GM19238 (cell line): ENCODE results near the gene LIN37.

Experiments used
- DNase-seq: peaks from one replicate; pipeline ENCODE4 v3.0.0; 2011; ENCODE audit warnings: low spot score; ENCODE audit not compliant: insufficient read length

The LIN37 gene

DNA sequence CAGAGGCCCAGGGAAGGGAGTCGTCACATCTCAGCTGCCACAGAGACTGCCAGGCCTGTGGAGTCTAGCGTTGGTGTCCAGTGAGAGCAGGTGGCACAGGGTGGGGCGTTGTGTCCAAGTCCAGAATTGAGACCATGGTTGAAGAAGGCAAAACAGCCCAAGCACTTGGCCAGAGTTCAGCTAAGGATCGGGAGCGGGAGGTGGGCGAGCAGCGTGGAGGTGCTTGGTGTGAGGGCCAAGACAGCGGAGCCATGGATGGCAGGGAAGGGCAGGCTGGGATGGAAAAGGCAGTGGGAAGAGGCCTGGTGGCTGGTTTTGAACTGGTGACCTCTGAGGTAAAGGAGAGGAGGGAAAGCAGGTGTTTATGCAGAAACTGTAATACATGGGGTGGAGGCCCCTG lies 14.1 kb upstream of the LIN37 start:
- no peak for DNase-seq

DNA sequence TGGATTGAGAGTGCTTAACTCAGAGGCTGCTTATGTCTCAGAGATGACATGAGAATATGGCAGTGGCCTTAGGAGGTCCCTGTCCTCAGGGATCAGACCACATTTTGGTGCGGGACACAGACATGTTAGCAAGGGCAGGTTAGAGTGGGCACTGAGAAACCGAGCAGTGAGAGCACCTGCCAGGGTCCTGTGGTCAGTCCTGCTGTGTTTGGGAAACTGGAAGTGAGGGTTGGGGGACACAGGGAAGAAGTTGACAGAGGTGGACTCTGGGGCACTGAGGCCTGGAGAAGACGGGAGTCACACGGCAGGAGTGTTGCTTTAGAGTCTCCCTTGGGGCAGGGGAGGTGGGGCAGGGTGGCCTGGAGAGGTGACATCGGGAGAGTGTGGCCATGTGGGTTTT lies 13.5 kb upstream of the LIN37 start:
- DNase-seq: no peak

DNA sequence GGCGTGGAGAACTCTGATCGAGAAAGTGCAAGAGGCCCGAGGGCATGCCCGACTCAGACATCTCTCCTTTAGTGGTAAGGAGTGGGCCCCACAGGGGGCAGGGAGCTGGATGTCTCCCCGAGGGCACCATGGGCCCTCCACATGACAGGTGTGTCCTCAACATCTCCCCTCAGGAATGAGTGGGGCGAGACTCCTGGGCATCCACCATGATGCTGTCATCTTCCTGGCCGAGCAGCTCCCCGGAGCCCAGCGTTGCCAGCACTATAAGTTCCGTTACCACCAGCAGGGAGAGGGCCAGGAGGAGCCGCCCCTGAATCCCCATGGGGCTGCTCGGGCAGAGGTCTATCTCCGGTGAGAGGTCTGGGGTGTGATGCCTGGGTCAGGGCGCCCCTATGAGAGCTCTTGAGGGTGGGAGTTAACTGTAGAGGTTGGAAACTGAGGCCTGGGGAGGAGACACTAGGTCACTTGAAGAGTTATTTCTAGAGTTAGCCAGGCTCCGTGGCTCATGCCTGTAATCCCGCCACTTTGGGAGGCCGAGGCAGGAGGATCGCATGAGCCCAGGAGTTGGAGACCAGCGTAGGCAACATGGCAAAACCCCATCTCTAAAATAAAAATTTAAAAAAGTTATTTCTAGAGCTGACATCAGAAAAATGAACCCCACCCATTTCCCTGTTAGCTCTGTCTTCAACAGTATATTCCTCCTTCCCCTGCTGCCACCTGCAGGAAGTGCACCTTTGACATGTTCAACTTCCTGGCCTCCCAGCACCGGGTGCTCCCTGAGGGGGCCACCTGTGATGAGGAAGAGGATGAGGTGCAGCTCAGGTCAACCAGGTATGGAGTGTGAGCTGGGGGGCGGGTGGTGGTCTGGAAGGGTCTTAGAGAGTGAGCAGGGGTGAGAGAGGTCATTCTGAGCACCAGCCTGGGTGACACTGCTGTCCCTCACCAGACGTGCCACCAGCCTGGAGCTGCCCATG lies 11.2 kb upstream of the LIN37 start:
- DNase-seq: no peak

DNA sequence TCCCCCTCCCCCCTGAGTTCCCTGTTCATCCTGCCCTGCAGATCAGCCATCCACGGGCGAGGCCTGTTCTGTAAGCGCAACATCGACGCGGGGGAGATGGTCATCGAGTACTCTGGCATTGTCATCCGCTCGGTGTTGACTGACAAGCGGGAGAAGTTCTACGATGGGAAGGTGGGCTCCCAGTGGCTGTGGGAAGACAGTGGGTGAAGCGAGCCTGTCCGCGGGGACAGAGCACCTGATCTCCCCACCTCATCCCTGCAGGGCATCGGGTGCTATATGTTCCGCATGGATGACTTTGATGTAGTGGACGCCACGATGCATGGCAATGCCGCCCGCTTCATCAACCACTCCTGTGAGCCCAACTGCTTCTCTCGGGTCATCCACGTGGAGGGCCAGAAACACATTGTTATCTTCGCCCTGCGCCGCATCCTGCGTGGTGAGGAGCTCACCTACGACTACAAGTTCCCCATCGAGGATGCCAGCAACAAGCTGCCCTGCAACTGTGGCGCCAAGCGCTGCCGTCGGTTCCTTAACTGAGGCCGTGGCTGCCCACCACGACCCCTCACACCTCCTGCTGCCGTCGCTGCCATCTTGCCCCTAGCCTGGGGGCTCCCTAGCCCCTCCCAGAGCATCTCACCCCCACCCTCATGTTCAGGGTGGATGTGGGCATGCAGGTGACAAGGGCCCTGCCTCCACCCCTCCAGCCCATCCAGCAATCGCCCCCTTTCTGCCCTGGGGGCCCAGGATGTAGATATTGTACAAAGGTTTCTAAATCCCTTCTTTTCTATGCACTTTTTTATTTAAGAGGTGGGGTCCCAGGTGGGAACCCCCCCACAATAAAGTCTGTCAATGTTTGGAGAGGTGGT lies 10.1 kb upstream of the LIN37 start:
- DNase-seq: no peak

- no peak for DNase-seq
These were observed 9.5 kb upstream of the LIN37 start for GRCh38 chr19:35738887-35739229.

DNA sequence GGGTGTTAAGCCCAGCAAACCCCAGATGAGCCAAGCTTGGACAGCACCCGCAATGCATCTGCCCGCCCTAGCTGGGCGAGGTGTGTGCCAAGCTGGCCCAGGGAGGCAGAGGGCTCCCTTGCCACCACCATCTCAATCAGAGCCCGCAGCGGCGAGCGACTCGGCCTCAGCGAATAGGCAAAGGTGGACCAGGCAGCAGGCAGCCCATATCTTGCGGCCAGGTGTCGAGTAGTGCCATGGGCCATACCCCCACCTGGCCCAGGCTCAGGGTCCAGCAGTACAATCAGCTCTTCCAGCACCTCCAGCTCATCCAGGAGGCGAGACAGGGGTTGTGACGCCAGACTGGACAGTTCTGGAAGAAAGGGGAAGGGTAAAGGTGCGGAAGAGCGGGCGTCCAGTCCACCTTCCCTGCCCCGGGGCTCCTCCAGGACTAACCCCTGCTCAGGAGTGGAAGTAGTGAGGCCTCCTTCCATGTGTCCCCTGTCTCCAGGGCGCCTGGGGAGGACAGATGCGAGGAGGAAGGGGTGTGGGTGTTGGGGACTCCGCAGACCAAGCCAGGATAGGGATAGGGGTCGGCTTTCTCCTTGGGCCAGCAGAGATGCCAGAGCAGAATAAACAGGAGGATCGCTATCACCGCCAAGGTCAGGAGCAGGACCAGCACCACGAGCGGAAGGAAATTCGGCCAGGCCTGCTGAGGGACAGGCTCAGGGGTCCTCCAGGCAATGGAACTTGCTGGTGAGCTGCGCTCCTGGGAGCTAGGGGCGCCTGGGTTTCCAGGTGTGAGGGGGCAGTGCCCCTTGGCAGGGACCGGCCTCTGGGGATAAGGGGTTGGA lies 8.9 kb upstream of the LIN37 start:
- DNase-seq: no peak

- peak; percentile 70 for DNase-seq
These were observed 8.3 kb upstream of the LIN37 start for GRCh38 chr19:35740108-35740422.

GRCh38 chr19:35740423-35741202 lies 7.8 kb upstream of the LIN37 start:
- peak; percentile 99 for DNase-seq

- no peak for DNase-seq
These were observed 7.2 kb upstream of the LIN37 start for GRCh38 chr19:35741203-35741515.

DNA sequence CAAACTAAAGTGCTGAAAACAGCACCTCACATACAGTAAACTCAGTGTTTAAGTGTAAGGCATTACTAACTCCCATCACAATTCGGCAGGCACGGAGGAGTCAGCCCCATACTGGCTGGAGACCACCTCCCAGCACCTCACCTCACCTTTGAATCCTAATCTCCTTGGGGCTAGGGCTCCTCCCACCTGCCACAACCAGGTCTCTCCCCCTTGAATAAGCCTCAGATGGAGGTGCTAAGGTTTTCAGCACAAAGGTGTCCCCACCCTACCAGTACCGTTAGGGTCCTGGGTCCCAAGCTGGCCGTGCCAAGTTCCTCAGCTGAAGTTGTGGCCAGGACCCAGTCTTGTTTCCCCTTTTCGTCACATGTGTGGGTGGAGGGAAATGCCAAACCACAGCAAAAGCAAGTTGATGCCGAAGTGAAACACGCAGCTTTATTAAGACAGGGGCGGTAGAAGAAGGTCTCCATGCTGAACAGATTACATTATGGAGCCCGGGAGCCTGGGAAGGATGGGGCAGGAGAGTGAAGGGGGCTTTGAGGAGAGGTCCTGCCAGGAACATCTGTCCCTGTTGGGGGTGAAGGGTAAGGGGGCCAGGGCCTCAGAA lies 6.2 kb upstream of the LIN37 start, which contains the start of gene IGFLR1:
Gene IGFLR1, minus strand, starts transcription at position 332 of the 604 bp plus-strand sequence. CDS start 1,272 bp downstream, outside the sequence.
- DNase-seq: no peak

GRCh38 chr19:35743640-35744429 lies 4.5 kb upstream of the LIN37 start:
- no peak for DNase-seq

GRCh38 chr19:35744430-35745327 lies 3.7 kb upstream of the LIN37 start:
- peak; percentile 62 for DNase-seq

DNA sequence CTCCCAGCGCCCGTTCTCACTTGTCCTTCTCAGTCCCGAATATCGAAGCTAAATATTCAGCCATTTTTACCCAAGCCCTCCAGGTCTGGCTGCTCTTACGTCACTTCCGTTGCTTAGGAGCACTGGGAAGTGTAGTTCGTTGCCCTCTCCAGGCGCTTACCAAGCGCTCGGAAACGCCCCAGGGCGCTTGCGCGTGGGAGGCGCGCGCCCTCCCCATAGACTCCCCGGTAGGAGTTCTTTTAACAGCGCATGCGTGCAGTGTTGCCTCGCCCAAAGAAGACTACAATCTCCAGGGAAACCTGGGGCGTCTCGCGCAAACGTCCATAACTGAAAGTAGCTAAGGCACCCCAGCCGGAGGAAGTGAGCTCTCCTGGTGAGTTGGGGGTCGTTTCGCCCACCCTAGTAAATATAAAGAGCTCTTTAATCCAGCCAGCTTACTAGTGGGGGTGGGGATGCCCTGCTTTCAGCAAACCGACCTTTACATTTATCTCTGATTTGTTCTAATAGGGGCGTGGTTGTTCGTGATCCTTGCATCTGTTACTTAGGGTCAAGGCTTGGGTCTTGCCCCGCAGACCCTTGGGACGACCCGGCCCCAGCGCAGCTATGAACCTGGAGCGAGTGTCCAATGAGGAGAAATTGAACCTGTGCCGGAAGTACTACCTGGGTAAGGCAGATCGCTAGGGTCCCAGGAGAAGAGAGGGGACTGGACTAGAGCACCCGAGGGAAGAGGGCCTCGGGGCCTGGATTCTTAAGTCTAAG lies 2.9 kb upstream of the LIN37 start, which contains the start of the genes PSENEN and U2AF1L4:
Gene PSENEN, plus strand, starts transcription at position 324 of the 759 bp plus-strand sequence. Its CDS starts 280 bp downstream, at position 604.
Gene U2AF1L4, minus strand, starts transcription at position 91 of the 759 bp plus-strand sequence. Its CDS starts 27 bp downstream, at position 64.
- DNase-seq: peak; percentile 76

GRCh38 chr19:35746087-35746462 lies 2.3 kb upstream of the LIN37 start:
- no peak for DNase-seq

GRCh38 chr19:35746531-35746930 lies 1.8 kb upstream of the LIN37 start:
- DNase-seq: no peak

DNA sequence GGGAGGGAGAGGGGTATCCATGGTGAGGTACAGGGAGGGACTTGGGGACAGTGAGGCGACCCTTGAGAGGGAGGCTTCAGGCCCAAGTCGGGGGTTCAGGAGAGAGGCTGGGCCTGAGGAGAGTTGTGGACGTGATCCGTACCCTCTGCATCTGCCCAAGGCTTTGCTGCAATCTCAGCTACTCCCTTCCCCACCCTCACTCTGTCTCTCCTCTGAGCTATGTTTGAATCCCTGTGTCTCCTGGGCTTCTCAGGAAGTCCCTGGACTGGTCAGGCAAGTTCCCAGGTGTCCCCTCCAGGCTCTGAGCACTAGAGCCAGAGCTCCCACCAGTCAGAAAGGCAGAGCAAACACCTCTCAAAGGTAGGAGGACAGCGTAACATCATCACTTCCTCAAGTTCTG lies 1.8 kb downstream of the LIN37 start:
- DNase-seq: no peak
